Panc1 (cell line): ENCODE data around the gene MRC1. TPM values are rescaled to one million over a fixed set of nuclear protein-coding genes. Genes with fewer than 3 reads are reported as not detected.

Source experiments
- ATAC-seq: fragments of 200-7000 bp; cut with Tn5 transposase; 2 replicates; pipeline ENCODE4 v1.9.1; 2020; ENCODE audit warnings: mild to moderate bottlenecking, moderate library complexity
- BruUV-seq: library from RNA; stranded (reverse); fragments of 400-500 nt; replicated peaks from 2 replicates; lab custom pipeline; 2021; lab: Mats Ljungman, UMichigan
- CTCF ChIA-PET: fragments of 300-600 bp; sonication (Branson Sonifier 250); formaldehyde crosslinking; loops from one replicate; lab custom pipeline; 2022; ENCODE audit warnings: antibody characterized with exemption; lab: Charles Lee
- POLR2A ChIA-PET: fragments of 300-600 bp; sonication (Branson Sonifier 250); formaldehyde crosslinking; loops from one replicate; lab custom pipeline; 2022; ENCODE audit warnings: antibody characterized with exemption; lab: Charles Lee
- DNase-seq: peaks from one replicate; pipeline ENCODE4 v3.0.0-alpha.2; 2010; ENCODE audit warnings: low read depth, low spot score
- H3K27ac ChIP-seq: 2 replicates; pipeline ENCODE4 v1.5.1; 2011; ENCODE audit warnings: mild to moderate bottlenecking, low read length, inconsistent platforms
- H3K27me3 ChIP-seq: fragments of 200-500 bp; sonication (Bioruptor generic); 2 replicates; pipeline ENCODE4 v1.6.0; 2014; ENCODE audit warnings: low read length, inconsistent platforms; ENCODE audit not compliant: control insufficient read depth, insufficient read depth
- H3K36me3 ChIP-seq: fragments of 200-500 bp; sonication (Bioruptor generic); 2 replicates; pipeline ENCODE4 v1.5.1; 2014; ENCODE audit warnings: inconsistent platforms, mild to moderate bottlenecking, low read length, moderate library complexity; ENCODE audit not compliant: control insufficient read depth, insufficient read depth
- H3K4me1 ChIP-seq: 2 replicates; pipeline ENCODE4 v1.5.1; 2011; ENCODE audit warnings: inconsistent platforms, mild to moderate bottlenecking, low read length, moderate library complexity; ENCODE audit not compliant: control insufficient read depth, insufficient read depth
- H3K4me3 ChIP-seq, 2 experiments: 2 replicates each; pipeline ENCODE4 v1.5.1; 2011 to 2012; ENCODE audit warnings: low read depth in 2 of 2, low read length in 2 of 2, mild to moderate bottlenecking in 2 of 2, inconsistent platforms in 1 of 2, moderate library complexity in 1 of 2
- H3K9me3 ChIP-seq: fragments of 200-500 bp; sonication (Bioruptor generic); 2 replicates; pipeline ENCODE4 v1.5.1; 2014; ENCODE audit warnings: low read depth, mild to moderate bottlenecking, inconsistent platforms, low read length, moderate library complexity; ENCODE audit not compliant: control insufficient read depth, insufficient read depth
- SIN3A ChIP-seq: IDR thresholded peaks from 2 replicates; pipeline ENCODE4 v1.6.1; 2012; ENCODE audit warnings: low read depth, mild to moderate bottlenecking, low read length, moderate library complexity, borderline replicate concordance; ENCODE audit not compliant: insufficient read depth
- in situ Hi-C: cut with HindIII; loops from 2 replicates; pipeline ENCODE4 v1.10.0; 2016; ENCODE audit warnings: low sequenced_read_pairs, low pct_unique_long_range_greater_than_20kb
- intact Hi-C: fragments of 100-400 bp; cut with micrococcal nuclease; formaldehyde crosslinking; loops from one replicate; pipeline ENCODE4 v1.10.0; 2022; ENCODE audit not compliant: unreplicated experiment
- microRNA-seq: library from miRNA; unstranded; fragments of <30 nt; microRNA quantifications from one replicate; pipeline ENCODE4 v1.1.0, GENCODE V29; 2020; ENCODE audit not compliant: unreplicated experiment
- total RNA-seq: library from RNA; stranded (reverse); gene quantifications from one replicate; pipeline ENCODE4 v1.2.1, GENCODE V29; 2021; ENCODE audit not compliant: unreplicated experiment

MRC1 gene
- total RNA-seq, 1 experiment from 2014 or later: 0.21 TPM

DNA sequence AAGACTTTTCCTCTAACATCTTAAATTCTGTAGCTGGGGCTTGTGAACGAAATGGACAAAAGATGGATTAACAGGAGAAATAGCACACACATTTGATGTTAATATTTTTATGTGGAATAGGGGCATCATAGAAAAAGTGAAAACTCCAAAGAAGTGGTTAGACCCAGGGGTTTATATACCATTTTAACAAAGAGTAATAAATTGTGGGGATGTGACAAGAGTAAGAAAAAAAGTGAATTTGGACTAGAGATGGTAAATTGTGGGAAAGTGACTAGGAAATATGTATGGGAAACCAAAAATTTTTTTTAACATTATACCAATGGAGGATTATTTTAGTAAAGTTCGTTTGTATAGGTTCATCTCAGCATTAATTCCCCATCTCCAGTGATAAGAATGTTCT is 150.7 kb downstream of the MRC1 start:
- DNase-seq (no peak), ATAC-seq (no peak)
- ChIA-PET CTCF (no interaction called here), POLR2A (no interaction called here)
- no peak overlapping the region for H3K4me3 ChIP-seq
- no TSS peak for BruUV-seq
- no peaks in the 10 kb centered on the region for H3K4me1 ChIP-seq
- no peaks in the 10 kb centered on the region for H3K9me3 ChIP-seq
- H3K27me3 ChIP-seq: no peaks in the 10 kb centered on the region
- in situ Hi-C loops (no loop called here), intact Hi-C loops (no loop called here)
- no peak for TF ChIP-seq SIN3A
- H3K27ac ChIP-seq: no peak overlapping the region
- H3K36me3 ChIP-seq: no peaks in the 10 kb centered on the region

Small RNA genes within 50 kb of the gene (microRNA-seq; reads per million reads assigned to microRNA genes)
- not detected for gene MIR511

Other genes starting within 250 kb of the MRC1 start
- 53.1 TPM for gene HACD1, start 192.0 kb upstream of the MRC1 start, total RNA-seq
- 18.9 TPM for gene STAM, start 165.2 kb upstream of the MRC1 start, total RNA-seq
- 0.05 TPM for gene TMEM236, start 57.1 kb upstream of the MRC1 start, total RNA-seq
- not detected for gene SLC39A12, start 142.6 kb downstream of the MRC1 start, total RNA-seq